ENCODE results near the gene PTPN14.
A peak's percentile ranks its signal among the peaks of the same experiment; 100 is the strongest.

PTPN14 gene

GRCh38 chr1:214310777-214311690, 240.4 kb downstream of the PTPN14 start:
- WGBS (ENCODE audit: extremely low coverage, insufficient coverage, insufficient read length) = no CpG with 5 or more reads among the region's 11 CpGs
- H2AK5ac ChIP-seq (ENCODE audit: low read length) = no peak overlapping the region
- no peak overlapping the region for H3K14ac ChIP-seq (ENCODE audit: low read length)
- no peak for DNase-seq
- no peak overlapping the region for H3K4me2 ChIP-seq (ENCODE audit: low read length)
- H2BK5ac ChIP-seq (ENCODE audit: low read depth, low read length, poor library complexity) = no peak overlapping the region
- H3K79me2 ChIP-seq (ENCODE audit: control insufficient read depth, insufficient read depth, low read length, poor library complexity) = no peaks in the 10 kb centered on the region
- H2AFZ ChIP-seq (ENCODE audit: insufficient read depth, low read length, poor library complexity) = no peak overlapping the region
- H2BK12ac ChIP-seq (ENCODE audit: low read length) = no peak overlapping the region
- no peak overlapping the region for H3K9ac ChIP-seq (ENCODE audit: low read length)
- no peak overlapping the region for H3K18ac ChIP-seq (ENCODE audit: low read length)
- no peak overlapping the region for H4K91ac ChIP-seq (ENCODE audit: low read depth, low read length)
- H4K8ac ChIP-seq (ENCODE audit: low read depth, low read length) = no peak overlapping the region
- H3K4me1 ChIP-seq (ENCODE audit: control insufficient read depth in 1 of 2, insufficient read depth in 2 of 2, low read length in 2 of 2) = peaks cover 0 to 5% of the 10 kb centered on the region in 2 experiments
- no peaks in the 10 kb centered on the region for H3K79me1 ChIP-seq (ENCODE audit: low read length)
- no peaks in the 10 kb centered on the region for H3K27me3 ChIP-seq (ENCODE audit: insufficient read depth, low read length)
- no peak overlapping the region for H4K12ac ChIP-seq (ENCODE audit: low read depth, low read length)
- no peak overlapping the region for H3K27ac ChIP-seq (ENCODE audit: low read depth, low read length)
- no peak overlapping the region for H2BK120ac ChIP-seq (ENCODE audit: insufficient read depth, low read length, poor library complexity)
- H3K9me3 ChIP-seq (ENCODE audit: insufficient read depth, low read depth, low read length) = no peaks in the 10 kb centered on the region
- H3K36me3 ChIP-seq (ENCODE audit: control insufficient read depth in 1 of 2, insufficient read depth in 2 of 2, low read length in 2 of 2) = peaks cover 1 to 6% of the 10 kb centered on the region in 2 experiments
- H3K4ac ChIP-seq (ENCODE audit: low read depth, low read length) = no peak overlapping the region
- H3K4me3 ChIP-seq (ENCODE audit: low read depth, low read length) = no peak overlapping the region
- H3K23ac ChIP-seq (ENCODE audit: low read length) = no peak overlapping the region

DNA sequence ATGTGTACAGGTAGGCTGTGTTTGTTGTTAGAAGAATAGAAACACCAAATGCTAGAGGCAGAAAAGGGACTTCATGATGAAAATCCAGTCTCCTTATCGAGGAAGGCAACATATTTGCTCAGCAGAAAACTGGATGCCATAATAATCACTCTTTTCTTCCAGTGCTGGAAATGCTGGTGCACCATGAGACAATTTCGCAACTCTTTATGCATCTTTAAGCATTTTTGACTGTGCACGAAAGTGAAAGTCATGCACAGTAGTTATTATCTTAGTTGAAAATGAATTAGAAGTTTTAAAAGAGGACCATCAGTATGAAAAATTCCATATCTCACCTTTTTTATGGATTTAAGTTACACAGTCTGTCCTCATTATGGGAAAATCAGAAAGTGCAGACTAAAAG, 241.4 kb downstream of the PTPN14 start:
- no peaks in the 10 kb centered on the region for H3K27me3 ChIP-seq (ENCODE audit: insufficient read depth, low read length)
- no peak overlapping the region for H2AK5ac ChIP-seq (ENCODE audit: low read length)
- H4K12ac ChIP-seq (ENCODE audit: low read depth, low read length) = no peak overlapping the region
- no peaks in the 10 kb centered on the region for H3K79me1 ChIP-seq (ENCODE audit: low read length)
- H3K9me3 ChIP-seq (ENCODE audit: insufficient read depth, low read depth, low read length) = no peaks in the 10 kb centered on the region
- H3K4me3 ChIP-seq (ENCODE audit: low read depth, low read length) = no peak overlapping the region
- no peak overlapping the region for H3K4ac ChIP-seq (ENCODE audit: low read depth, low read length)
- no peak overlapping the region for H4K91ac ChIP-seq (ENCODE audit: low read depth, low read length)
- H3K4me2 ChIP-seq (ENCODE audit: low read length) = no peak overlapping the region
- H2BK12ac ChIP-seq (ENCODE audit: low read length) = no peak overlapping the region
- H3K27ac ChIP-seq (ENCODE audit: low read depth, low read length) = no peak overlapping the region
- H2BK5ac ChIP-seq (ENCODE audit: low read depth, low read length, poor library complexity) = no peak overlapping the region
- peak in 1 of 2 donors; percentile 69 for DNase-seq
- H3K18ac ChIP-seq (ENCODE audit: low read length) = no peak overlapping the region
- no peak overlapping the region for H3K23ac ChIP-seq (ENCODE audit: low read length)
- no peak overlapping the region for H2BK120ac ChIP-seq (ENCODE audit: insufficient read depth, low read length, poor library complexity)
- H3K14ac ChIP-seq (ENCODE audit: low read length) = no peak overlapping the region
- no peak overlapping the region for H2AFZ ChIP-seq (ENCODE audit: insufficient read depth, low read length, poor library complexity)
- H3K79me2 ChIP-seq (ENCODE audit: control insufficient read depth, insufficient read depth, low read length, poor library complexity) = no peaks in the 10 kb centered on the region
- peaks cover 0 to 3% of the 10 kb centered on the region in 2 experiments for H3K4me1 ChIP-seq (ENCODE audit: control insufficient read depth in 1 of 2, insufficient read depth in 2 of 2, low read length in 2 of 2)
- WGBS (ENCODE audit: extremely low coverage, insufficient coverage, insufficient read length) = no CpG with 5 or more reads among the region's 3 CpGs
- H3K36me3 ChIP-seq (ENCODE audit: control insufficient read depth in 1 of 2, insufficient read depth in 2 of 2, low read length in 2 of 2) = peaks cover 5 to 8% of the 10 kb centered on the region in 2 experiments
- no peak overlapping the region for H3K9ac ChIP-seq (ENCODE audit: low read length)
- no peak overlapping the region for H4K8ac ChIP-seq (ENCODE audit: low read depth, low read length)

DNA sequence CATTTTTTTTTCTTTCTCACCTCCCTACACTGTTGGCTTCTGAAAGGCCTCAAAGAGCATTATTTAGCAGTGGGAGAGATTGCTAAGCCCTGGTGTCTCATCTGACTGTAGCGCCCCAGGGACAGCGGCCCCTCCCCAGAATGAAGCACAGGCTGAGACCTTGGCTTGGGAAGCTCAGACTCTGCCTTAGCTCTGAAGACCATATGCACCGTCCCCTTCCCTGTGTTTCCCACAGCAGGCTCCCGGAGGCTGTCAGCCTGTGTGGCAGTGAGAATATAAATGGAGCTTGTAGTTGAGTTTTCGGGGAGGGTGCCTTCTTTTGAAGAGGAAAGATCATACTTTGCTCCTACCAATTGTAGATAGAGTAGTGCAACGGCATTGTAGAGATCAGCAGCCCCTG, 245.1 kb downstream of the PTPN14 start:
- Histone ChIP-seq H3K4me1 (ENCODE audit: control insufficient read depth in 1 of 2, insufficient read depth in 2 of 2, low read length in 2 of 2) (no peaks in the 10 kb centered on the region), H3K18ac (ENCODE audit: low read length) (no peak overlapping the region), H3K14ac (ENCODE audit: low read length) (no peak overlapping the region), H2BK120ac (ENCODE audit: insufficient read depth, low read length, poor library complexity) (no peak overlapping the region), H3K9me3 (ENCODE audit: insufficient read depth, low read depth, low read length) (no peaks in the 10 kb centered on the region), H2AK5ac (ENCODE audit: low read length) (no peak overlapping the region), H4K8ac (ENCODE audit: low read depth, low read length) (no peak overlapping the region), H3K79me2 (ENCODE audit: control insufficient read depth, insufficient read depth, low read length, poor library complexity) (peaks cover 2% of the 10 kb centered on the region), H3K27ac (ENCODE audit: low read depth, low read length) (no peak overlapping the region), H4K91ac (ENCODE audit: low read depth, low read length) (no peak overlapping the region), H3K36me3 (ENCODE audit: control insufficient read depth in 1 of 2, insufficient read depth in 2 of 2, low read length in 2 of 2) (peaks cover 3 to 5% of the 10 kb centered on the region in 2 experiments), H3K4me3 (ENCODE audit: low read depth, low read length) (no peak overlapping the region), H2BK12ac (ENCODE audit: low read length) (no peak overlapping the region), H3K79me1 (ENCODE audit: low read length) (peaks cover 2% of the 10 kb centered on the region), H3K23ac (ENCODE audit: low read length) (no peak overlapping the region), H4K12ac (ENCODE audit: low read depth, low read length) (no peak overlapping the region), H2BK5ac (ENCODE audit: low read depth, low read length, poor library complexity) (no peak overlapping the region), H2AFZ (ENCODE audit: insufficient read depth, low read length, poor library complexity) (no peak overlapping the region), H3K4ac (ENCODE audit: low read depth, low read length) (no peak overlapping the region), H3K4me2 (ENCODE audit: low read length) (no peak overlapping the region), H3K27me3 (ENCODE audit: insufficient read depth, low read length) (no peaks in the 10 kb centered on the region), H3K9ac (ENCODE audit: low read length) (no peak overlapping the region)
- WGBS (ENCODE audit: extremely low coverage, insufficient coverage, insufficient read length) = no CpG with 5 or more reads among the region's 6 CpGs
- DNase-seq = no peak

- H3K36me3 ChIP-seq (ENCODE audit: control insufficient read depth in 1 of 2, insufficient read depth in 2 of 2, low read length in 2 of 2) = peaks cover 3 to 5% of the 10 kb centered on the region in 2 experiments
- no peak overlapping the region for H3K4ac ChIP-seq (ENCODE audit: low read depth, low read length)
- H3K27ac ChIP-seq (ENCODE audit: low read depth, low read length) = no peak overlapping the region
- no peak overlapping the region for H4K8ac ChIP-seq (ENCODE audit: low read depth, low read length)
- H2BK12ac ChIP-seq (ENCODE audit: low read length) = no peak overlapping the region
- H3K4me3 ChIP-seq (ENCODE audit: low read depth, low read length) = no peak overlapping the region
- WGBS (ENCODE audit: extremely low coverage, insufficient coverage, insufficient read length) = no CpG with 5 or more reads among the region's 9 CpGs
- H3K23ac ChIP-seq (ENCODE audit: low read length) = no peak overlapping the region
- H4K91ac ChIP-seq (ENCODE audit: low read depth, low read length) = no peak overlapping the region
- no peaks in the 10 kb centered on the region for H3K9me3 ChIP-seq (ENCODE audit: insufficient read depth, low read depth, low read length)
- DNase-seq = no peak
- no peak overlapping the region for H3K9ac ChIP-seq (ENCODE audit: low read length)
- H2BK120ac ChIP-seq (ENCODE audit: insufficient read depth, low read length, poor library complexity) = no peak overlapping the region
- H4K12ac ChIP-seq (ENCODE audit: low read depth, low read length) = no peak overlapping the region
- H2AFZ ChIP-seq (ENCODE audit: insufficient read depth, low read length, poor library complexity) = no peak overlapping the region
- peaks cover 2% of the 10 kb centered on the region for H3K79me2 ChIP-seq (ENCODE audit: control insufficient read depth, insufficient read depth, low read length, poor library complexity)
- no peak overlapping the region for H2AK5ac ChIP-seq (ENCODE audit: low read length)
- H3K4me1 ChIP-seq (ENCODE audit: control insufficient read depth in 1 of 2, insufficient read depth in 2 of 2, low read length in 2 of 2) = no peaks in the 10 kb centered on the region
- no peak overlapping the region for H3K4me2 ChIP-seq (ENCODE audit: low read length)
- peaks cover 2% of the 10 kb centered on the region for H3K79me1 ChIP-seq (ENCODE audit: low read length)
- peak overlapping the region; percentile 33 for H3K18ac ChIP-seq (ENCODE audit: low read length)
- H3K27me3 ChIP-seq (ENCODE audit: insufficient read depth, low read length) = no peaks in the 10 kb centered on the region
- no peak overlapping the region for H2BK5ac ChIP-seq (ENCODE audit: low read depth, low read length, poor library complexity)
- H3K14ac ChIP-seq (ENCODE audit: low read length) = no peak overlapping the region
These were observed 246.1 kb downstream of the PTPN14 start for GRCh38 chr1:214305164-214305751.
